ACC112 (cell line): ENCODE measurements around the gene KIF24.

Experiments used
- H2AFZ ChIP-seq: fragments of 200-600 bp; sonication (generic); one replicate; pipeline ENCODE4 v1.6.0; 2017; ENCODE audit warnings: antibody characterized with exemption, low read length; ENCODE audit not compliant: unreplicated experiment
- H3K27ac ChIP-seq: fragments of 200-600 bp; sonication (generic); 2 replicates; pipeline ENCODE4 v1.5.1; 2014; ENCODE audit warnings: low read depth, mild to moderate bottlenecking, antibody characterized with exemption, low read length, moderate library complexity
- H3K27me3 ChIP-seq: fragments of 200-600 bp; sonication (generic); 2 replicates; pipeline ENCODE4 v1.6.1; 2014; ENCODE audit warnings: mild to moderate bottlenecking, antibody characterized with exemption, low read length, moderate library complexity, mixed read lengths; ENCODE audit not compliant: insufficient read depth
- H3K36me3 ChIP-seq: fragments of 200-600 bp; sonication (generic); 2 replicates; pipeline ENCODE4 v1.6.1; 2016; ENCODE audit warnings: mild to moderate bottlenecking, antibody characterized with exemption, low read length, moderate library complexity, mixed read lengths; ENCODE audit not compliant: insufficient read depth
- H3K4me1 ChIP-seq: fragments of 200-600 bp; sonication (generic); one replicate; pipeline ENCODE4 v1.6.1; 2016; ENCODE audit warnings: low read length, mixed read lengths; ENCODE audit not compliant: insufficient read depth, unreplicated experiment, control insufficient read depth
- H3K4me3 ChIP-seq: fragments of 200-600 bp; sonication (generic); 2 replicates; pipeline ENCODE4 v1.5.1; 2014; ENCODE audit warnings: mild to moderate bottlenecking, low read depth, low read length
- H3K79me2 ChIP-seq: fragments of 200-600 bp; sonication (generic); one replicate; pipeline ENCODE4 v1.6.0; 2016; ENCODE audit warnings: low read length; ENCODE audit not compliant: control insufficient read depth, unreplicated experiment, insufficient read depth

KIF24 gene

DNA sequence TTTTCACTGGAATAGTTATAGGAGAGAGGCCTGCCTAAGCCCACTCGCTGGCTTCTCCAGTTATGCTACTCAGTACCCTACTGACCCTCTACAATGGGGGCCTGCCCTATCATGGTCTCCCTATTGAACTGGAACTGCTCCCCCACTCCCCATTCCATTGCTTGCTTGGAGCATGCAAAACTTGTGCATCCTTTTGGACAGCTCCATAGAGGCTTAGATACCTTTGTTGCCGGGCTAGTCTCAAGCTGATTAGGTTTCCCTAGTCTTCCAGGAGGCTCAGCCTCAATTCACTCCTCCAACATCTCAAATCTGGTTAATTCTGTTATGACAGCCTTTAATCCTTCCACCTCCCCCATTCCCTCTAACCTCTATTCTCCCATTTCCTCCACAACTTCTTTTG lies 39.9 kb downstream of the KIF24 start:
- Histone ChIP-seq H3K4me3 (no peak overlapping the region), H3K4me1 (no peaks in the 10 kb centered on the region), H3K79me2 (no peaks in the 10 kb centered on the region), H3K27me3 (no peaks in the 10 kb centered on the region), H2AFZ (no peak overlapping the region), H3K36me3 (no peaks in the 10 kb centered on the region), H3K27ac (no peak overlapping the region)

DNA sequence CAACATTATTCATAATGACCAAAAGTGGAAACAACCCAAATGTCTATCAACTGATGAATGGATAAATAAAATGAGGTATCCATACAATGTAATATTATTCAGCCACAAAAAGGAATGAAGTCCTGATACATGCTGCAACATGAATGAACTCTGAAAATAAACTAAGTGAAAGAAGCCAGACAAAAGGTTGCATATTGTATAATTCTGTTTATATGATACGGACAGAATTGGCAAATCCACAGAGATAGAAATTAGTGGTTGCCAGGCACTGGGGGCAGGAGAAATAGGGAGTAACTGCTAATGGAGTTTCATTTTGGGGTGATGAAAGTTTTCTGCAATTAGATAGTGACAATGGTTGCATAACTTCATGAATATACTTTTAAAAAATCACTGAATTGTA lies 47.0 kb downstream of the KIF24 start:
- Histone ChIP-seq H3K4me1 (no peaks in the 10 kb centered on the region), H3K36me3 (no peaks in the 10 kb centered on the region), H3K4me3 (no peak overlapping the region), H3K79me2 (no peaks in the 10 kb centered on the region), H3K27ac (no peak overlapping the region), H2AFZ (no peak overlapping the region), H3K27me3 (no peaks in the 10 kb centered on the region)

DNA sequence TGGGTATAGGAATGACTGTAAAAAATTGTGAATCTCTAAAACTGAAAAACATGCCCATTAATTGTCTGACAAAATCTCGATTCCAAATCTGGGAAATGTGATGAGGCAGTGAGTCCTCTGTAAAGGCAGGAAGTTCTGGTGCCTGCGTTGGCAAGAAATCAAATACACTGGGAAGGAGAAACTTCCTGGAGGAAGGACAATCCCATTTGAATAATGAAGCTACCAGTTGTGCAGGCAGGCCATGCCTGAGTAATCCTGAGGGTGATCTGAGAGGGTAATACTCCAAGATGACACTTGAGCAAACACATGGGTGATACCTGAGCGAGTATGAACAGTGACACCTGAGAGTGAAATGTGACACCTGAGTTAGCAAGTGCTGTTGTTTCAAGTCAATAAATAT lies 49.7 kb downstream of the KIF24 start:
- Histone ChIP-seq H3K4me3 (no peak overlapping the region), H3K79me2 (no peaks in the 10 kb centered on the region), H2AFZ (no peak overlapping the region), H3K27me3 (no peaks in the 10 kb centered on the region), H3K4me1 (no peaks in the 10 kb centered on the region), H3K27ac (no peak overlapping the region), H3K36me3 (no peaks in the 10 kb centered on the region)
